H1 (cell line): ENCODE results near the gene RTN4RL2. TPM values are rescaled to one million over a fixed set of nuclear protein-coding genes. Genes with fewer than 3 reads are reported as not detected.

Experiments used
- CTCF ChIA-PET: fragments of 300-600 bp; sonication (Branson Sonifier 250); formaldehyde crosslinking; loops from one replicate; lab custom pipeline; 2021; ENCODE audit not compliant: partially characterized antibody; lab: Charles Lee
- POLR2A ChIA-PET: fragments of 300-600 bp; sonication (Branson Sonifier 250); formaldehyde crosslinking; loops from one replicate; lab custom pipeline; 2021; ENCODE audit warnings: inconsistent platforms; ENCODE audit not compliant: partially characterized antibody; lab: Charles Lee
- DNase-seq, 2 experiments: peaks; one replicate each; pipeline versions ENCODE4 v3.0.0 to v3.0.0-alpha.2; 2010 to 2022; ENCODE audit warnings: low spot score in 2 of 2, low read depth in 1 of 2, mixed read lengths in 1 of 2
- FAIRE-seq: peaks from 2 replicates; lab custom pipeline; 2011; peaks lifted over from hg19 to GRCh38; lab: Jason Lieb, UNC
- H2AFZ ChIP-seq: 2 replicates; pipeline ENCODE4 v1.8.1; 2012; ENCODE audit warnings: low read length, inconsistent platforms
- H2AK5ac ChIP-seq: 2 replicates; pipeline ENCODE4 v1.6.1; 2013; ENCODE audit warnings: low read depth, low read length
- H2BK120ac ChIP-seq: replicated peaks from 2 replicates; pipeline ENCODE3; 2013; ENCODE audit warnings: low read depth, low read length, inconsistent platforms
- H2BK12ac ChIP-seq: 2 replicates; pipeline ENCODE4 v1.6.1; 2013; ENCODE audit warnings: low read depth, low read length
- H2BK15ac ChIP-seq: 2 replicates; pipeline ENCODE4 v1.6.1; 2013; ENCODE audit warnings: low read length
- H2BK20ac ChIP-seq: 2 replicates; pipeline ENCODE4 v1.6.1; 2013; ENCODE audit warnings: low read length
- H2BK5ac ChIP-seq: 2 replicates; pipeline ENCODE4 v1.6.1; 2013; ENCODE audit warnings: low read depth, low read length
- H3K14ac ChIP-seq: 2 replicates; pipeline ENCODE4 v1.6.1; 2013; ENCODE audit warnings: inconsistent platforms; ENCODE audit not compliant: insufficient read length
- H3K18ac ChIP-seq: 2 replicates; pipeline ENCODE4 v1.6.1; 2013; ENCODE audit warnings: low read length; ENCODE audit errors: extremely low read depth
- H3K23ac ChIP-seq: 2 replicates; pipeline ENCODE4 v1.6.1; 2013; ENCODE audit warnings: inconsistent platforms; ENCODE audit not compliant: insufficient read length
- H3K23me2 ChIP-seq: 2 replicates; pipeline ENCODE4 v1.6.1; 2013; ENCODE audit warnings: low read depth, low read length
- H3K27ac ChIP-seq: 2 replicates; pipeline ENCODE4 v1.6.1; 2011; ENCODE audit warnings: low read depth, low read length, inconsistent platforms
- H3K27me3 ChIP-seq, 4 experiments: replicated peaks in 1 of 4; 1 replicate in 1 of 4; 2 replicates in 3 of 4; pipeline versions ENCODE4 v1.6.1 to v1.8.1; 2011 to 2013; ENCODE audit warnings: low read length in 3 of 4, mild to moderate bottlenecking in 3 of 4, inconsistent platforms in 2 of 4, mixed read lengths in 2 of 4, moderate library complexity in 1 of 4; ENCODE audit not compliant: control insufficient read depth in 3 of 4, insufficient read depth in 3 of 4; ENCODE audit errors: extremely low read depth in 1 of 4
- H3K36me3 ChIP-seq, 4 experiments: 2 replicates each; pipeline versions ENCODE4 v1.6.1 to v1.8.1; 2011 to 2013; ENCODE audit warnings: mild to moderate bottlenecking in 4 of 4, low read length in 3 of 4, moderate library complexity in 2 of 4, control low read depth in 1 of 4, inconsistent platforms in 1 of 4; ENCODE audit not compliant: insufficient read depth in 4 of 4, control insufficient read depth in 2 of 4
- H3K4ac ChIP-seq: replicated peaks from 2 replicates; pipeline ENCODE3; 2013; ENCODE audit warnings: low read length, low read depth, mixed read lengths, inconsistent platforms; ENCODE audit not compliant: insufficient read length
- H3K4me1 ChIP-seq, 4 experiments: replicated peaks in 1 of 4; 1 replicate in 1 of 4; 2 replicates in 3 of 4; pipeline versions ENCODE4 v1.6.1 to v1.8.1; 2011 to 2013; ENCODE audit warnings: low read length in 3 of 4, inconsistent platforms in 2 of 4, mixed read lengths in 1 of 4; ENCODE audit not compliant: insufficient read depth in 4 of 4, control insufficient read depth in 3 of 4
- H3K4me2 ChIP-seq, 2 experiments: 2 replicates each; pipeline versions ENCODE4 v1.6.1 to v1.8.1; 2011 to 2013; ENCODE audit warnings: low read depth in 2 of 2, low read length in 2 of 2, control low read depth in 1 of 2, inconsistent platforms in 1 of 2, mild to moderate bottlenecking in 1 of 2; ENCODE audit not compliant: insufficient read depth in 1 of 2
- H3K4me3 ChIP-seq, 4 experiments: fragments of 200-600, 300-600 bp in 1 of 4; sonication (generic), shearing (Covaris generic), sonication (Bioruptor Twin) in 1 of 4; 2 replicates each; pipeline versions ENCODE4 v1.5.1 to v1.8.1; 2011 to 2016; ENCODE audit warnings: low read length in 4 of 4, low read depth in 3 of 4, control low read depth in 2 of 4, inconsistent platforms in 2 of 4, mild to moderate bottlenecking in 2 of 4, mixed read lengths in 1 of 4, moderate library complexity in 1 of 4; ENCODE audit not compliant: insufficient read depth in 2 of 4; ENCODE audit errors: extremely low read depth in 1 of 4
- H3K56ac ChIP-seq: replicated peaks from 2 replicates; pipeline ENCODE3; 2013; ENCODE audit warnings: low read depth, mild to moderate bottlenecking, mixed read lengths, low read length, inconsistent platforms; ENCODE audit not compliant: insufficient read length
- H3K79me1 ChIP-seq: 2 replicates; pipeline ENCODE4 v1.6.1; 2013; ENCODE audit warnings: low read depth, low read length, control low read depth
- H3K79me2 ChIP-seq, 2 experiments: 2 replicates each; pipeline versions ENCODE4 v1.6.1 to v1.8.1; 2012 to 2013; ENCODE audit warnings: low read length in 2 of 2, mild to moderate bottlenecking in 2 of 2, inconsistent platforms in 1 of 2; ENCODE audit not compliant: insufficient read depth in 2 of 2, control insufficient read depth in 1 of 2
- H3K9ac ChIP-seq, 4 experiments: replicated peaks in 1 of 4; 1 replicate in 1 of 4; 2 replicates in 3 of 4; pipeline versions ENCODE4 v1.6.1 to v1.8.1; 2011 to 2013; ENCODE audit warnings: low read depth in 3 of 4, low read length in 3 of 4, control low read depth in 2 of 4, mild to moderate bottlenecking in 2 of 4, moderate library complexity in 2 of 4, inconsistent platforms in 1 of 4; ENCODE audit errors: extremely low read depth in 1 of 4
- H3K9me3 ChIP-seq, 2 experiments: 2 replicates each; pipeline versions ENCODE4 v1.6.1 to v1.8.1; 2012 to 2013; ENCODE audit warnings: mild to moderate bottlenecking in 2 of 2, moderate library complexity in 2 of 2, control low read depth in 1 of 2, inconsistent platforms in 1 of 2, low read depth in 1 of 2, low read length in 1 of 2, mixed read lengths in 1 of 2; ENCODE audit not compliant: insufficient read depth in 2 of 2
- H4K20me1 ChIP-seq, 2 experiments: replicated peaks in 1 of 2; 2 replicates each; pipeline versions ENCODE3 to v1.8.1; 2011 to 2013; ENCODE audit warnings: inconsistent platforms in 2 of 2, low read length in 2 of 2, mild to moderate bottlenecking in 1 of 2; ENCODE audit not compliant: insufficient read depth in 2 of 2, control insufficient read depth in 1 of 2
- H4K5ac ChIP-seq: 2 replicates; pipeline ENCODE4 v1.6.1; 2013; ENCODE audit warnings: low read length, low read depth, mixed read lengths, inconsistent platforms; ENCODE audit not compliant: insufficient read length
- H4K8ac ChIP-seq: 2 replicates; pipeline ENCODE4 v1.8.0; 2013; ENCODE audit warnings: mild to moderate bottlenecking, moderate library complexity, low read length, inconsistent platforms; ENCODE audit not compliant: insufficient read depth; ENCODE audit errors: extremely low read depth
- H4K91ac ChIP-seq: replicated peaks from 2 replicates; pipeline ENCODE3; 2013; ENCODE audit warnings: low read length, mixed read lengths, inconsistent platforms; ENCODE audit not compliant: insufficient read length
- ASH2L ChIP-seq: fragments of 200-600, 300-600 bp; sonication (generic); IDR thresholded peaks from one replicate; pipeline ENCODE4 v1.7.1; 2017; ENCODE audit warnings: low read length
- CBX5 ChIP-seq: fragments of 300-800, 300-1000 bp; sonication (generic); IDR thresholded peaks from 2 replicates; pipeline ENCODE4 v1.7.1; 2016; ENCODE audit warnings: antibody characterized with exemption, low read length, low read depth
- JUN ChIP-seq: IDR thresholded peaks from 2 replicates; pipeline ENCODE4 v1.6.1; 2011; ENCODE audit warnings: low read depth, mild to moderate bottlenecking, improper control_type of control experiment, low read length
- KDM1A ChIP-seq: fragments of 200-600, 300-600 bp; sonication (generic); IDR thresholded peaks from 2 replicates; pipeline ENCODE4 v1.7.1; 2016; ENCODE audit warnings: mild to moderate bottlenecking, low read length, borderline replicate concordance
- POU5F1 ChIP-seq: IDR thresholded peaks from 2 replicates; pipeline ENCODE4 v1.6.1; 2011; ENCODE audit warnings: low read depth, mild to moderate bottlenecking, low read length, moderate library complexity
- RXRA ChIP-seq: IDR thresholded peaks from 2 replicates; pipeline ENCODE4 v1.6.1; 2011; ENCODE audit warnings: low read depth, mild to moderate bottlenecking, low read length, moderate library complexity; ENCODE audit not compliant: insufficient read depth
- SIN3A ChIP-seq, 2 experiments: IDR thresholded peaks in 1 of 2; conservative IDR thresholded peaks in 1 of 2; 2 replicates each; pipeline ENCODE4 v1.6.1; 2011 to 2012; ENCODE audit warnings: low read length in 2 of 2, improper control_type of control experiment in 1 of 2, low read depth in 1 of 2, mild to moderate bottlenecking in 1 of 2
- TAF7 ChIP-seq: optimal IDR thresholded peaks from 2 replicates; pipeline ENCODE3; 2011; ENCODE audit warnings: low read depth, mild to moderate bottlenecking, inconsistent platforms, low read length, moderate library complexity, borderline replicate concordance
- WGBS, 2 experiments: shearing (Covaris generic) in 1 of 2; methylation state at CpG; one replicate each; pipeline versions ENCODE4 v1.1.6 to v1.1.7; 2013 to 2015; ENCODE audit warnings: low lambda C conversion rate in 2 of 2, mixed read lengths in 2 of 2, inconsistent platforms in 1 of 2, low coverage in 1 of 2, missing lambda C conversion rate in 1 of 2; ENCODE audit not compliant: insufficient replicate concordance in 2 of 2, insufficient coverage in 1 of 2, insufficient read length in 1 of 2; ENCODE audit errors: extremely low coverage in 1 of 2, missing lambda C conversion rate in 1 of 2; 5-methylcytosine and 5-hydroxymethylcytosine counted together
- polyA plus RNA-seq, 7 experiments: library from polyadenylated mRNA; depleted of rRNA in 3 of 7; stranded (reverse) in 5 of 7; unstranded in 2 of 7; fragments of >200 nt in 5 of 7; fragments of 200-250 nt in 2 of 7; gene quantifications; 1 replicate in 5 of 7; 2 replicates in 1 of 7; 4 replicates in 1 of 7; pipeline versions ENCODE4 v1.2.1 to v1.2.3, GENCODE V29; 2011 to 2013; ENCODE audit warnings: missing spikeins in 2 of 7, mixed read lengths in 2 of 7
- total RNA-seq: library from RNA; stranded (reverse); fragmentation: NEBNext Ultra II Directional; extraction: Animal tissue kit (Norgen Biotek cat#: 25700); gene quantifications from 2 replicates; pipeline ENCODE4 v1.2.1, GENCODE V29; 2021
- TF ChIP-seq, protein P1 (sequence below), 3 experiments: IDR thresholded peaks; 1 replicate in 2 of 3; 2 replicates in 1 of 3; pipeline versions ENCODE4 v1.5.1 to v1.6.1; 2011; ENCODE audit warnings: low read length in 3 of 3, mild to moderate bottlenecking in 3 of 3, inconsistent platforms in 2 of 3, low read depth in 1 of 3, moderate library complexity in 1 of 3; ENCODE audit not compliant: insufficient read depth in 1 of 3; ENCODE audit errors: control extremely low read depth in 1 of 3

Gene RTN4RL2
- total and polyA plus RNA-seq, 2 of the 8 experiments (the other 6 are each of a cell fraction or from before 2014, with no cell fraction given): 11.4 to 23.7 TPM

DNA sequence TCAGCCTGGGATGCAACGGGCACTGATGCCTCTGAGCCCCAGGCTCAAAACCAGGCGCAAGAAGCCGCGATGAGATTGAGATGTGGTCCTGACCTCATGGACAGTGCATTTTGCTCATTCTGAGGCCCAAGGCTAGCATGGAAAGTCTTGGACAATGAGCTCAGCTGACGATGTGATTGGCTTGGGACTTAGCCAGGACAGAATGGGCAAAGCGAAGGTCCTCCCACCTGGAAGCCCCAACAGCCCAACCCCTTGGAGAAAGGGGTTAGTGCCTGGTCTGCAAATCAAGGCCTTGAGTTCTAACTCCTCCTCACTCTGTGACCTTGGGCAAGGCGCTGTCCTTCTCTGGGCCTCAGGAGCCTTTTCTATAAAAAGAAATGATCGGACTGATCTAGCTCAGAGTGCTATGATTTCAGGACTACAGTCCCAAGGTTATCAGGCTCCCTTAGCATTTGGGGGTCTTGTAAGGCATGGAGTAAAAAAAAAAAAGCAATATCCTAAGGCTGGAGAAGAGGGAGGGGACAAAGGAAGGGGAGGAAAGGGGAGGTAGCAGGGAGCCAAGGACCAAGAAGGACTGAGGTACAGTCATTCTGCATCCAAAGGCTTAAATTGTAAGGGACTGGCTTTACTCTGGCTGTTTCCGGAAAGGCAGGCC, 36.1 kb upstream of the RTN4RL2 start:
- Histone ChIP-seq H3K56ac (no peak overlapping the region), H3K79me2 (no peaks in the 10 kb centered on the region), H3K23me2 (no peaks in the 10 kb centered on the region; the same call in 1 of the 2 replicates), H2BK120ac (no peak overlapping the region), H2BK20ac (no peak overlapping the region), H3K4me2 (no peak overlapping the region), H3K36me3 (peaks cover 0 to 23% (median 3%) of the 10 kb centered on the region in 4 experiments; a peak in 2 of 8 replicates), H2BK15ac (no peak overlapping the region), H2AFZ (no peak overlapping the region), H4K8ac (no peak overlapping the region), H3K9me3 (no peaks in the 10 kb centered on the region), H3K9ac (no peak overlapping the region), H3K4me1 (peaks cover 0 to 19% (median 13%) of the 10 kb centered on the region in 4 experiments; a peak in 6 of 7 replicates), H2BK5ac (no peak overlapping the region), H3K27ac (no peak overlapping the region), H4K5ac (no peak overlapping the region), H3K79me1 (peaks cover 4% of the 10 kb centered on the region; the same call in 1 of the 2 replicates), H3K4me3 (no peak overlapping the region), H3K4ac (no peak overlapping the region), H3K23ac (no peak overlapping the region), H4K91ac (no peak overlapping the region), H2BK12ac (no peak overlapping the region), H2AK5ac (no peak overlapping the region), H4K20me1 (no peaks in the 10 kb centered on the region), H3K14ac (no peak overlapping the region), H3K18ac (no peak overlapping the region), H3K27me3 (peaks cover 0 to 10% (median 3%) of the 10 kb centered on the region in 4 experiments; a peak in 5 of 7 replicates)
- ChIA-PET POLR2A (no interaction called here), CTCF (interaction anchor here (1.3 to 2.0 kb wide), 5 partner anchors 8 to 69 kb away, joined by 3 to 8 read pairs (median 4); no protein-coding TSS in a partner anchor)
- no peak for DNase-seq
- FAIRE-seq: no peak
- WGBS, 2 experiments: 90% methylated on average over 9 of the region's 9 CpGs; no CpG with 5 or more reads in 1 of the 2 experiments
- no peak for TF ChIP-seq SIN3A (conservative IDR thresholded peaks at IDR 0.05 in 1 of 2, IDR thresholded peaks at IDR 0.05 in 1 of 2; ENCODE audit: low read depth in 1 of 2, low read length in 2 of 2)
- no peak for TF ChIP-seq TAF7
- TF ChIP-seq JUN: no peak
- TF ChIP-seq RXRA: no peak
- no peak for TF ChIP-seq KDM1A
- no peak for TF ChIP-seq ASH2L
- no peak for TF ChIP-seq CBX5
- no peak for TF ChIP-seq POU5F1
- TF ChIP-seq, protein P1, sequence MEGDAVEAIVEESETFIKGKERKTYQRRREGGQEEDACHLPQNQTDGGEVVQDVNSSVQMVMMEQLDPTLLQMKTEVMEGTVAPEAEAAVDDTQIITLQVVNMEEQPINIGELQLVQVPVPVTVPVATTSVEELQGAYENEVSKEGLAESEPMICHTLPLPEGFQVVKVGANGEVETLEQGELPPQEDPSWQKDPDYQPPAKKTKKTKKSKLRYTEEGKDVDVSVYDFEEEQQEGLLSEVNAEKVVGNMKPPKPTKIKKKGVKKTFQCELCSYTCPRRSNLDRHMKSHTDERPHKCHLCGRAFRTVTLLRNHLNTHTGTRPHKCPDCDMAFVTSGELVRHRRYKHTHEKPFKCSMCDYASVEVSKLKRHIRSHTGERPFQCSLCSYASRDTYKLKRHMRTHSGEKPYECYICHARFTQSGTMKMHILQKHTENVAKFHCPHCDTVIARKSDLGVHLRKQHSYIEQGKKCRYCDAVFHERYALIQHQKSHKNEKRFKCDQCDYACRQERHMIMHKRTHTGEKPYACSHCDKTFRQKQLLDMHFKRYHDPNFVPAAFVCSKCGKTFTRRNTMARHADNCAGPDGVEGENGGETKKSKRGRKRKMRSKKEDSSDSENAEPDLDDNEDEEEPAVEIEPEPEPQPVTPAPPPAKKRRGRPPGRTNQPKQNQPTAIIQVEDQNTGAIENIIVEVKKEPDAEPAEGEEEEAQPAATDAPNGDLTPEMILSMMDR (IDR thresholded peaks at IDR 0.05; ENCODE audit: control extremely low read depth in 1 of 3, insufficient read depth in 1 of 3, low read depth in 1 of 3, low read length in 3 of 3): no peak
